Endothelial cell of umbilical vein (primary cell): ENCODE measurements around the gene PAK4. TPM values are rescaled to one million over a fixed set of nuclear protein-coding genes. Genes with fewer than 3 reads are reported as not detected.

ENCODE experiments used
- BruUV-seq: library from RNA; stranded (reverse); fragments of 400-500 nt; replicated peaks from 2 replicates; lab custom pipeline; 2021; lab: Mats Ljungman, UMichigan
- CTCF ChIA-PET: fragments of 300-600, 350-600 bp; sonication (Branson Sonifier 250); formaldehyde crosslinking; loops from one replicate; lab custom pipeline; 2021; ENCODE audit warnings: antibody characterized with exemption, inconsistent platforms; lab: Charles Lee
- POLR2A ChIA-PET: fragments of 300-600, 350-600 bp; sonication (Branson Sonifier 250); formaldehyde crosslinking; loops from one replicate; lab custom pipeline; 2021; ENCODE audit warnings: antibody characterized with exemption, inconsistent platforms; lab: Charles Lee
- DNase-seq: peaks from one replicate; pipeline ENCODE4 v3.0.0-alpha.2; 2011; ENCODE audit warnings: low read depth, low spot score
- FAIRE-seq: peaks from 2 replicates; lab custom pipeline; 2011; peaks lifted over from hg19 to GRCh38; lab: Jason Lieb, UNC
- H2AFZ ChIP-seq: 2 replicates; pipeline ENCODE4 v1.6.0; 2012; ENCODE audit warnings: low read depth, low read length, control low read depth, inconsistent platforms
- H3K27ac ChIP-seq: 2 replicates; pipeline ENCODE4 v1.5.1; 2011; ENCODE audit warnings: low read depth, mild to moderate bottlenecking, control low read depth, low read length, moderate library complexity; ENCODE audit not compliant: insufficient read depth
- H3K27me3 ChIP-seq, 2 experiments: 2 replicates each; pipeline versions ENCODE4 v1.6.0 to v1.6.1; 2011; ENCODE audit warnings: low read length in 2 of 2, mixed read lengths in 1 of 2; ENCODE audit not compliant: control insufficient read depth in 2 of 2, insufficient read depth in 2 of 2
- H3K36me3 ChIP-seq, 2 experiments: 2 replicates in 1 of 2; 3 replicates in 1 of 2; pipeline ENCODE4 v1.5.1; 2011; ENCODE audit warnings: low read length in 2 of 2, mild to moderate bottlenecking in 1 of 2, moderate library complexity in 1 of 2; ENCODE audit not compliant: control insufficient read depth in 2 of 2, insufficient read depth in 2 of 2; ENCODE audit errors: extremely low read depth in 1 of 2
- H3K4me1 ChIP-seq: 3 replicates; pipeline ENCODE4 v1.5.1; 2011; ENCODE audit warnings: mild to moderate bottlenecking, low read length; ENCODE audit not compliant: control insufficient read depth, insufficient read depth; ENCODE audit errors: extremely low read depth
- H3K4me2 ChIP-seq: 2 replicates; pipeline ENCODE4 v1.6.1; 2011; ENCODE audit warnings: low read length, control low read depth, mixed read lengths; ENCODE audit not compliant: insufficient read depth
- H3K4me3 ChIP-seq, 3 experiments: fragments of 200-600 bp in 1 of 3; sonication (generic), shearing (Covaris generic) in 1 of 3; replicated peaks in 1 of 3; 2 replicates each; pipeline ENCODE4 v1.5.1; 2011 to 2016; ENCODE audit warnings: control low read depth in 3 of 3, low read length in 3 of 3, mild to moderate bottlenecking in 2 of 3, inconsistent platforms in 1 of 3, low read depth in 1 of 3, moderate library complexity in 1 of 3; ENCODE audit not compliant: insufficient read depth in 1 of 3
- H3K79me2 ChIP-seq: 2 replicates; pipeline ENCODE4 v1.6.0; 2012; ENCODE audit warnings: low read length, inconsistent platforms; ENCODE audit not compliant: control insufficient read depth, insufficient read depth
- H3K9ac ChIP-seq: replicated peaks from 2 replicates; pipeline ENCODE3; 2011; ENCODE audit warnings: low read length, control low read depth; ENCODE audit not compliant: insufficient read depth; ENCODE audit errors: extremely low read depth
- H3K9me1 ChIP-seq: replicated peaks from 3 replicates; pipeline ENCODE4 v1.6.0; 2011; ENCODE audit warnings: mild to moderate bottlenecking, low read length; ENCODE audit not compliant: control insufficient read depth, insufficient read depth; ENCODE audit errors: extremely low read depth
- H3K9me3 ChIP-seq: replicated peaks from 2 replicates; pipeline ENCODE4 v1.5.1; 2012; ENCODE audit warnings: low read length, inconsistent platforms; ENCODE audit not compliant: control insufficient read depth, insufficient read depth
- H4K20me1 ChIP-seq: replicated peaks from 2 replicates; pipeline ENCODE3; 2011; ENCODE audit warnings: mild to moderate bottlenecking, low read length; ENCODE audit not compliant: control insufficient read depth, insufficient read depth; ENCODE audit errors: extremely low read depth
- EZH2 ChIP-seq: IDR thresholded peaks from 2 replicates; pipeline ENCODE4 v1.6.1; 2012; ENCODE audit warnings: borderline replicate concordance, low read depth, mild to moderate bottlenecking, moderate library complexity, low read length, inconsistent platforms; ENCODE audit not compliant: severe bottlenecking
- FOS ChIP-seq: IDR thresholded peaks from 2 replicates; pipeline ENCODE4 v1.6.1; 2011; ENCODE audit warnings: mild to moderate bottlenecking, low read length, moderate library complexity, borderline replicate concordance; ENCODE audit not compliant: insufficient read depth
- GATA2 ChIP-seq: IDR thresholded peaks from 2 replicates; pipeline ENCODE4 v1.7.0; 2011; ENCODE audit warnings: low read depth, mild to moderate bottlenecking, moderate library complexity, mixed read lengths, low read length; ENCODE audit not compliant: insufficient read length, insufficient read depth
- JUN ChIP-seq: IDR thresholded peaks from 2 replicates; pipeline ENCODE4 v1.6.1; 2011; ENCODE audit warnings: borderline replicate concordance, low read depth; ENCODE audit not compliant: insufficient read length, insufficient read depth
- MYC ChIP-seq: IDR thresholded peaks from one replicate; pipeline ENCODE4 v1.6.1; 2011; ENCODE audit warnings: mild to moderate bottlenecking, low read depth, low read length
- POLR2A ChIP-seq: IDR thresholded peaks from 2 replicates; pipeline ENCODE4 v1.6.1; 2012; ENCODE audit warnings: low read depth, mild to moderate bottlenecking, control low read depth, low read length
- POLR2AphosphoS5 ChIP-seq: IDR thresholded peaks from 2 replicates; pipeline ENCODE4 v1.6.1; 2012; ENCODE audit warnings: low read depth, mild to moderate bottlenecking, control low read depth, low read length, moderate library complexity; ENCODE audit not compliant: insufficient read depth
- dilution Hi-C: fragments of 300-500 bp; cut with MboI; formaldehyde crosslinking; loops from one replicate; pipeline ENCODE4 v1.15.0; 2019; ENCODE audit warnings: low sequenced_read_pairs; ENCODE audit not compliant: extremely low pct_ligation_motif_present
- intact Hi-C: fragments of 100-400 bp; cut with micrococcal nuclease; formaldehyde crosslinking; loops from one replicate; pipeline ENCODE4 v1.10.0; 2022
- polyA plus RNA-seq, 4 experiments: library from polyadenylated mRNA; depleted of rRNA in 3 of 4; stranded (reverse) in 3 of 4; unstranded in 1 of 4; fragments of >200 nt; gene quantifications; 2 replicates each; pipeline versions ENCODE4 v1.2.1 to v1.2.3, GENCODE V29; 2011 to 2012; ENCODE audit warnings: missing spikeins in 1 of 4
- total RNA-seq: library from RNA; stranded (reverse); gene quantifications from 2 replicates; pipeline ENCODE4 v1.2.3, GENCODE V29; 2021
- TF ChIP-seq, protein P1 (sequence below), 2 donors: IDR thresholded peaks; 1 replicate in 1 of 2; 2 replicates in 1 of 2; pipeline ENCODE4 v1.5.1; 2011; ENCODE audit warnings: low read length in 2 of 2, mild to moderate bottlenecking in 2 of 2, moderate library complexity in 2 of 2, control low read depth in 1 of 2, inconsistent platforms in 1 of 2, low read depth in 1 of 2; ENCODE audit not compliant: insufficient read depth in 1 of 2; ENCODE audit errors: extremely low read depth in 1 of 2
- TF ChIP-seq, protein P2 (sequence below): IDR thresholded peaks from 2 replicates; pipeline ENCODE4 v1.6.1; 2011; ENCODE audit not compliant: insufficient read depth, insufficient read length

The PAK4 gene
- total and polyA plus RNA-seq, 2 donors (not counting 3 experiments of a cell fraction or from before 2014, with no cell fraction given) = 39.8 to 55.4 TPM

DNA sequence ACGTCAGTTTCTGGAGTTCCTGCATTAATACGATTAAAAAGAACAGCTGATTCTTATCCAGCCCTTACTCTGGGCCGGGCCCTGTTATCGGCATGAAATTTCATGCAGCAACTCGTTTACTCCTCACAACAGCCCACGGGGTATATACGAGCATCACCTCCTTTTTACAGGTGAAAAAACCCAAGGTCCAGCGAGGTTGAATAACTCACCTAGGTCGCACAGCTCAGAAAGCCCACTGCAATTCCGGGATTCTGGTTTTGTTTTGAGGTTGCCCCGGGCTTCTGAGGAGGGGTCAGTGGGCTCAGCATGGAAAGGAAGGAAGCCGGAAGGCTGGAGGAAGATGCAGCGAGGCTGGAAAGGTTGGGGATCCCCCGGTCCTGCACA lies 42.0 kb upstream of the PAK4 start:
- Histone ChIP-seq H3K79me2 (no peaks in the 10 kb centered on the region), H3K9me1 (no peaks in the 10 kb centered on the region), H3K9me3 (no peaks in the 10 kb centered on the region), H3K4me3 (peak overlapping the region; percentile 7 to 24 (median 15)), H3K27ac (no peak overlapping the region), H4K20me1 (no peaks in the 10 kb centered on the region), H3K36me3 (no peaks in the 10 kb centered on the region), H2AFZ (peak overlapping the region; percentile 72), H3K4me2 (peak overlapping the region; percentile 87), H3K4me1 (peaks cover 14% of the 10 kb centered on the region), H3K9ac (no peak overlapping the region), H3K27me3 (no peaks in the 10 kb centered on the region)
- TF ChIP-seq JUN (no peak), GATA2 (no peak), FOS (no peak), EZH2 (no peak), MYC (no peak), POLR2AphosphoS5 (no peak), POLR2A (no peak)
- TF ChIP-seq, protein P1, sequence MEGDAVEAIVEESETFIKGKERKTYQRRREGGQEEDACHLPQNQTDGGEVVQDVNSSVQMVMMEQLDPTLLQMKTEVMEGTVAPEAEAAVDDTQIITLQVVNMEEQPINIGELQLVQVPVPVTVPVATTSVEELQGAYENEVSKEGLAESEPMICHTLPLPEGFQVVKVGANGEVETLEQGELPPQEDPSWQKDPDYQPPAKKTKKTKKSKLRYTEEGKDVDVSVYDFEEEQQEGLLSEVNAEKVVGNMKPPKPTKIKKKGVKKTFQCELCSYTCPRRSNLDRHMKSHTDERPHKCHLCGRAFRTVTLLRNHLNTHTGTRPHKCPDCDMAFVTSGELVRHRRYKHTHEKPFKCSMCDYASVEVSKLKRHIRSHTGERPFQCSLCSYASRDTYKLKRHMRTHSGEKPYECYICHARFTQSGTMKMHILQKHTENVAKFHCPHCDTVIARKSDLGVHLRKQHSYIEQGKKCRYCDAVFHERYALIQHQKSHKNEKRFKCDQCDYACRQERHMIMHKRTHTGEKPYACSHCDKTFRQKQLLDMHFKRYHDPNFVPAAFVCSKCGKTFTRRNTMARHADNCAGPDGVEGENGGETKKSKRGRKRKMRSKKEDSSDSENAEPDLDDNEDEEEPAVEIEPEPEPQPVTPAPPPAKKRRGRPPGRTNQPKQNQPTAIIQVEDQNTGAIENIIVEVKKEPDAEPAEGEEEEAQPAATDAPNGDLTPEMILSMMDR (IDR thresholded peaks at IDR 0.05; ENCODE audit: extremely low read depth in 1 of 2, insufficient read depth in 1 of 2, low read depth in 1 of 2, low read length in 2 of 2) = no peak
- TF ChIP-seq, protein P2, sequence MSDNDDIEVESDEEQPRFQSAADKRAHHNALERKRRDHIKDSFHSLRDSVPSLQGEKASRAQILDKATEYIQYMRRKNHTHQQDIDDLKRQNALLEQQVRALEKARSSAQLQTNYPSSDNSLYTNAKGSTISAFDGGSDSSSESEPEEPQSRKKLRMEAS = no peak
- ChIA-PET POLR2A (no interaction called here), CTCF (interaction anchor here (1.0 to 1.9 kb wide), 6 partner anchors 10 to 121 kb away, joined by 3 to 8 read pairs (median 4); no protein-coding TSS in a partner anchor)
- FAIRE-seq (no peak), DNase-seq (peak; percentile 14)
- dilution Hi-C loops (no loop called here), intact Hi-C loops (loop anchor here (1.0 kb wide), 1 partner anchor 10 kb away; no protein-coding TSS in a partner anchor)
- BruUV-seq = no TSS peak
